Measurements from ENCODE around the gene OR3A2.
"Not testable (repeated sequence)": the region's sequence is repeated elsewhere in the genome, so short reads cannot be mapped to it uniquely, and the experiment has no call there.

Gene OR3A2

DNA sequence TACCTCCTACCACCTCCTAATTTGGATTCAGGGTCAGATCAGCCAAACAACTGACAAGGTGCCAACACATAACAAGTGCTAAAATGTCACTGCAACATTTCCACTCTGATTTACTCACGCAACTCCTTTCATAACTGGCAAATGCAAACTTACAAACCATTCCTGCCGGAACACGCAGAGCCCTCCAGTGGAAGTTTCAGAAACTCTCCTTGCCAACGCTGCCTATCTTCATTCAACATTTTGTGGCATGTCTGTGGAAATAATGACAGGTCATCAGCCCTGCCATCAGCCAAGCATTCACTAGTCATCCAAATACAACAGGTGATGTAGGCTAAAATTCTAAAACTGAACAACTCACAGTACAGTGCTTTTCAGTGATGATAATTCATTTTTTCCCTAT, 50.2 kb downstream of the OR3A2 start:
- DNase-seq (ENCODE audit: insufficient read length, low spot score) (no peak), FAIRE-seq (no peak)
- TF ChIP-seq POLR2A (IDR thresholded peaks at IDR 0.05; ENCODE audit: low read depth, low read length) = no peak

DNA sequence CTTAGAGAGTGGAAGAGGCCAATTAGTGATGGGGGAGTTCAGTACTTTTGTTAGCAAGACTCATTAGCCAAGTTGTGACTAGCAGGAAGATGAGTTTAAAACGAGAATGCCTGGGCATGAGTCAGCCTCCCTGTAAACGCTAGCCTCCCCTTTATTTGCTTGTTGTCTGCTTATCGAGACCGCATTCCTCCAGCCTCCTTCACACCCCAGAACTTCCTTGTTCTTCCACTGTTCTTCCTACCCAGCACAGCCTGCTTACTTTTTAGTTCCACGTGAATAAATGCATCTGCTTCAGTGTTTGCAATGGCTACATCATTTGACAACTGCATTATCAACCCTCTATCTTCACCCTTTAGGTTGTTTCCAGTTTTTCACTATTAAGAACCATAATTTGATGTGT, 67.8 kb downstream of the OR3A2 start:
- no peak for TF ChIP-seq POLR2A (IDR thresholded peaks at IDR 0.05; ENCODE audit: low read depth, low read length)
- no peak for DNase-seq (ENCODE audit: insufficient read length, low spot score)
- no peak for FAIRE-seq

DNA sequence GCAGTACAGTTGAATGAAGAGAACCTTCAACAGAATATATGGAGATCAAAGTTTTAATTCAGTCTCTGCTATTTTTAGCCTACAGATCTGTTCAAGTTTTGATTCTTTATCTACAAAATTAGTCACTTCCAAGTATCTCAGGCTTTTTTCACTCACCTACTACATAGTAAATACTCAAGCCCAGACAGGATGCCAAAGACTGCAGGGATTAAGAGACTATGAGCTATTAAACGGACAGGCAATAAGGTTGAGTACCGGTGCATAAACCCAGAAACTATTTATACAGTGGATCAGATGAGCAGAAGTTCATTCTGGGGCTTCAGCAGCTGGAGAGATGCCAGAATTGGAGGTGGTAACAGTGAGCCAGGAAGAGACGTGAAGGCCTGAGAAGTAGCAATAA, 69.3 kb downstream of the OR3A2 start:
- DNase-seq (ENCODE audit: insufficient read length, low spot score) (no peak), FAIRE-seq (no peak)
- TF ChIP-seq POLR2A (IDR thresholded peaks at IDR 0.05; ENCODE audit: low read depth, low read length) = no peak

DNA sequence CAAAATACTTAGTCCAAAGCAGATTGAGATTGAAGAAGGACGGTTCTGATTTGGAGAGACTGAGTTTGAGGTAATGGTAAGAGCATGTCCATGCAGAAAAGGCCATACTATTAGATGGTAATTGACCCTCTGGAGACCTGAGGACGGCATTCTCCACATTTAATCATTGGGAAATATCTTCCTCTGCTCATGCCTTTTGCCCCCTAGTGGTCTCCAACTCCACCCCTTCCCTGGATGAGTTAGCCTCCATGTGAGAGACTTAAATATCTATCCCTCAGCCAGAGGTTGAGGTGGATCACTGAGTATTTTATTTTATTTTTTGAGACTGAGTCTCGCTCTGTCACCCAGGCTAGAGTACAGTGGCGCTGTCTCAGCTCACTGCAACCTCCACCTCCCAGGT, 77.5 kb downstream of the OR3A2 start:
- FAIRE-seq (no peak), DNase-seq (ENCODE audit: insufficient read length, low spot score) (no peak)
- no peak for TF ChIP-seq POLR2A (IDR thresholded peaks at IDR 0.05; ENCODE audit: low read depth, low read length)

DNA sequence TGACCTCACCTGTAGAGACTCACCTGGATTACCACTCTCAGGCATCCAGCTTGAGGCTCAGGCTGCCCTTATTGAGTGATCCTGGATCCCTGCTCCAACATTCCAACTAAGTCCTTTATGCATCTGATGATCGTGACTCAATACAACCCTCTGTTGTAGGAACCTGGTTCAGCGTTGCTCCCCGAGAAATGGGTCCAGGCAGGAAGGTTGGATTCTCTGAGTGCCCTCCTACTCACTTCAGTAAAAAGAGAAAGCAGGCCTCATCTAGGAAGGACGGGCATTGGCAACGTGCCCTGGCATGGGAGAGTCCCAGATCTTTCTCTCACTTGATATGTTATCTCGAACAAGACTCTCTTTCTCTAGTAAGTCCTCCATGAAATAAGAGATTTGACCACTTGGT, 87.8 kb downstream of the OR3A2 start, which contains the start of gene OR3A1:
TSS of gene OR3A1 (minus strand) at position 101 of the 400 bp plus-strand sequence. CDS start 5,778 bp downstream, outside the sequence.
- FAIRE-seq = no peak
- no peak for TF ChIP-seq POLR2A (IDR thresholded peaks at IDR 0.05; ENCODE audit: low read depth, low read length)
- DNase-seq (ENCODE audit: insufficient read length, low spot score) = no peak

DNA sequence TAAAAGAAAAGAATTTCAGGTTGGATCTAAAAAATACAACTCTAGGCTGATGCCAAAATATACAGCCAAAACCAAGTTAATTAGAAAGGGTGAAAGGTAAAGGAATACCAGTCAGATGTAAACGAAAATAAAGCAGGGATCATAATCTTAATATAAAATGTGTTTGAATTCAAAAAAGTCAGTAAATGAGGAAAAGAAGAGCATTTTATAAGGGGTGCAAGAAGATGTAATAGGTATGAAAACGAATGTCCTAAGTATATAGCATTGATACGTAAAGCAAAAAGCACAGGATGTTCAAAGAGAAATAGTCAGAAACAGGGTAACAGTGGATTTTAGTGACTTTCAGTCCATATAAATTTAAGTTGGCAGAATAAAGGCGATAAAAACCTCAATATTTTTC, 90.5 kb downstream of the OR3A2 start:
- FAIRE-seq = no peak

DNA sequence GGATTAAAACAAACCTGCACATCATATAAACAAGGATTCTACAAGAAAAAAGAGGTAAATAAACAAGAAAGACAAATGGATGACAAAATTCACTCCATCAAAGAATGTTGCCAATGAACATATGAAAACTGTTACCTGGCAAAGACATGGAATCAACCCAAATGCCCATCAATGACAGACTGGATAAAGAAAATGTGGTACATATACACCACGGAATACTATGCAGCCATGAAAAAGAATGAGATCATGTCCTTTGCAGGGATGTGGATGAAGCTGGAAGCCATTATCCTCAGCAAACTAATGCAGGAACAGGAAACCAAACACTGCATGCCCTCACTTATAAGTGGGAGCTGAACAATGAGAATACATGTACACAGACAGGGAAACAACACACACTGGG, 92.6 kb downstream of the OR3A2 start:
- not testable (repeated sequence) for FAIRE-seq; DNase-seq (ENCODE audit: insufficient read length, low spot score)

More for the DNA sequence above, 90.5 kb downstream of the OR3A2 start:
- DNase-seq (ENCODE audit: insufficient read length, low spot score) = no peak
- no peak for TF ChIP-seq POLR2A (IDR thresholded peaks at IDR 0.05; ENCODE audit: low read depth, low read length)

DNA sequence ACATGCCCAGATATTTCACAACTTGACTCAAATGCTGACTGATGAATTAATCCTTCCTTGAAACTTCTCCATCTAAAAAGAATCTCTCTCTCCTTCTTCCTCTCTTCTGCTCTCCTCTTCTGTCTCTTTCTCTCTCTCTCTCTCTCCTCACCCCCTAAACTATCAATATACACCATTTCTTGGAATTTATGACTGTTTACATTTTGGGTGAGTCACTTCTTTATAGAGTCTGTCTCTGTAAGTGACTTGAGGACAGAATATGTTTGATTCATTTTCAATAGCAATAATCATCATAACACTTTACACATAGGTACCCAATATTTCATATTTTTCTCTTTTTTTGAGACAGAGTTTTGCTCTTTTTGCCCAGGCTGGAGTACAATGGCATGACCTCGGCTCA, 103.2 kb downstream of the OR3A2 start:
- FAIRE-seq (no peak), DNase-seq (ENCODE audit: insufficient read length, low spot score) (no peak)
- no peak for TF ChIP-seq POLR2A (IDR thresholded peaks at IDR 0.05; ENCODE audit: low read depth, low read length)

DNA sequence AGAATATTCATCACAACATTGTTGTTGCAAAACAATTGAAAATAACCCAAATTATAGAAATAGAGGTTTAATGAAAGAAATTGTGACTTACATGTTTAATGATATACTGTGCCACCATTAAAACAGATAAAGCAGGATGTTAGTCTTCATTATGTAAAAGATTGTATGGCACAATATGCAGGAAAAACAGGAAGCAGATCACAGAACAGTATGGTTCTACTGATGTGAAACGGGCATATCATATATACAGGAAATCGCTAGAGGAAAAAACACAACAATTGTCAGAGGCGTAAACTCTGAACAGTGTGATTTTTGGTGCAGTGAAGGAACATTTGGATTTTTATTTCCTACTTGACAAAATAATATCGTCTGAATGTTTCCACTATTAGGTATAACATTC, 110.0 kb downstream of the OR3A2 start:
- TF ChIP-seq POLR2A (IDR thresholded peaks at IDR 0.05; ENCODE audit: low read depth, low read length) = no peak
- FAIRE-seq (no peak), DNase-seq (ENCODE audit: insufficient read length, low spot score) (no peak)

DNA sequence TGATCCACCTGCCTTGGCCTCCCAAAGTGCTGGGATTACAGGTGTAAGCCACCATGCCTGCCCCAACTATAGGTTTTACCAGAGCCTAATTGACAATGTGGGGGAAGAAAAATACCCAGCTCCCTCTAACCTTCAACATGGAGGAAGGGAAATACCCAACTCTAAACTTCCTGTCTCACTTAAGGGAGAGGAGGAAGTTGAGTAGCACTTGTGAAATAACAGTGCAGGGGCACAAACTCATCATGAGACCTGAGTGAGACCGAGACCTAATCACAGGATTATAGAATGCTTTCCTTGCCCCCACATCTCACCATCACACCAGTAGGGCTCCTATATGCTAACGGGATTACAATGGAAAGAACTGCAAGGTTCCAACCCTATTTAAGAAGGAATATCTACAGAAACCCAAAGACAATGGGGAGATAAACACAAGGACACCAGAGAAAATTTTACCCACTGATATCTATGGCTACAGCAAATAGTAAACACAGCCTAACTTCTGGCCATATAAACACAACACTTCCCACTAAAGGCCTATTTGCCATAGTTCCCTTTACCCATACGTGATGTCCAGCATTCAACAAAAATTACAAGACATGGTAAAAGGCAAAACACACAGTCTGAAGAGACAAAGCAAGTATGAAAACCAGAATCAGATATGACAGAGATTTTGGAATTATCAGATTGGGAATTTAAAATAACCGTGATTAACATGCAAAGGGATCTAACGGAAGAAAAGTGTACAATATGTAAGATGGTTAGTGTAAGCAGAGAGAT, 114.8 kb downstream of the OR3A2 start:
- no peak for FAIRE-seq
- no peak for DNase-seq (ENCODE audit: insufficient read length, low spot score)
- TF ChIP-seq POLR2A (IDR thresholded peaks at IDR 0.05; ENCODE audit: low read depth, low read length) = no peak

DNA sequence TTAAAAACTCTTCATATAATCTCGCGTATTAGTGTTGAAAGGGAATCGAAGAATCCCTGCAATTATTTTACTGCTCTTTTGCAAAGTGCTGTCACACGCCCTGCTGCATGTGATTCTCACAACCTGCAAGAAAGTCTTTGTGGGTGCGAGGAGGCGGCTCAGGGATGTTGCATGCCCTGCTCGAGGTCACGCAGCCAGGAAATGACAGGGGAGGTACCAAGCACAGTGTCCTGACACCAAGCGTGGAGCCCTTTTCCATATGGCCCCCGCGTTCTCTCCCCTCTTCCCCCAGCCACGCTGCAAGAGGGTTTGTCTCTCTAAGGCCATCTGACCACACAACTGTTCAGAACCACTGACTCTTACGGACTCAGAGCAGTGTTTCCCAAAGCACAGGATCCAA, 125.5 kb downstream of the OR3A2 start:
- no peak for TF ChIP-seq POLR2A (IDR thresholded peaks at IDR 0.05; ENCODE audit: low read depth, low read length)

DNA sequence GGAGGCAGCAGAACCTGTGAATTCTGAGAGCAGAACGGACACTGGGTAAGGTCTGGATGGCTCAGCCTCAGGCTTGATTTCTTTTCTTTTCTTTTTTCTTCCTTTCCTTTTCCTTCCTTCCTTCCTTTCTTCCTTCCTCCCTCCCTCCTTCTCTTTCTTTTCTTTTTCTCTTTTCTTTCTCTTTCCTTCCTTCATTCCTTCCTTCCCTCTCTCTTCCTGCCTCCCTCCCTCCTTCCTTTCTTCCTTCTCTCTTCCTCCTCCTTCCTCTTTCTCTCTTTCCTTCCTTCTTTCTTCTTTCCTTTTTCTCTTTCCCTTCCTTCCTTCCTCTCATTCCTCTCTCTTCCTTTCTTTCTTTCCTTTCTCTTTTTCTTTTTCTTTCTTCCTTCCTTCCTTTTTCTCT, 125.9 kb downstream of the OR3A2 start:
- FAIRE-seq (no peak), DNase-seq (ENCODE audit: insufficient read length, low spot score) (no peak)
- TF ChIP-seq POLR2A (IDR thresholded peaks at IDR 0.05; ENCODE audit: low read depth, low read length) = no peak

More for the DNA sequence above, 125.5 kb downstream of the OR3A2 start:
- DNase-seq (ENCODE audit: insufficient read length, low spot score) (no peak), FAIRE-seq (no peak)

DNA sequence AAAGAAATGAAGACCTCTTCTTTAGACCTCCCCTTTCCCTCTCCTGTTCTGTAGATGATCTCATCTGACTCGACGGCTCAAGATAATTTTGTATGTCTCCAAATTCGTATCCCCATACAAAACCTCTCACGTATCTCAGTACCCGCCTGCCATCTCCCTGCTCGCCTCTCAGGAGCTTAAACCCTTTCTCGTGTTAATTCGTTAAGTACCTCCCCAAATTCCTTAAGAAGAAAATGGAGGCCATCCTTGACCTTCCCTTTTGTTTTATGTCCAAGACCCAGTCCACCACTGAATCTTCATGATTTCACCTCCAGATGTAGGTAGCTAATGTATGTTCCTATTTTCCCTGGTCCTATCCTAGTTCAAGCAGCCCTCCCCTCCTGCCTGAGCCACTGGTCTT, 129.5 kb downstream of the OR3A2 start:
- TF ChIP-seq POLR2A (IDR thresholded peaks at IDR 0.05; ENCODE audit: low read depth, low read length) = no peak
- DNase-seq (ENCODE audit: insufficient read length, low spot score) = no peak
- FAIRE-seq = no peak

DNA sequence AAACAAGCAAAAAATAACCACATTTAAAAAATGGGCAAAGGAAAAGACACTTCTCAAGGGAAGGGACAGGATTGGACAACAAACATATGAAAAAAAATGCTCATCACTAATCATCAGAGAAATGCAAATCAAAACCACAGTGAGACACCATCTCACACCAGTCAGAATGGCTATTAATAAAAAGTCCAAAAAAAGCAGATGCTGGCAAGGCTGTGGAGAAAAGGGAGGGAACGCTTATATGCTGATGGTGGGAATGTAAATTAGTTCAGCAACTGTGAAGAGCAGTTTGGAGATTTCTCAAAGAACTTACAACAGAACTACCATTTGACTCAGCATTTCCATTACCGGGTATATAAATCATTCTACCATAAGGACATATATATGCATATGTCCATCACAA, 137.1 kb downstream of the OR3A2 start:
- FAIRE-seq; DNase-seq (ENCODE audit: insufficient read length, low spot score): not testable (repeated sequence)

DNA sequence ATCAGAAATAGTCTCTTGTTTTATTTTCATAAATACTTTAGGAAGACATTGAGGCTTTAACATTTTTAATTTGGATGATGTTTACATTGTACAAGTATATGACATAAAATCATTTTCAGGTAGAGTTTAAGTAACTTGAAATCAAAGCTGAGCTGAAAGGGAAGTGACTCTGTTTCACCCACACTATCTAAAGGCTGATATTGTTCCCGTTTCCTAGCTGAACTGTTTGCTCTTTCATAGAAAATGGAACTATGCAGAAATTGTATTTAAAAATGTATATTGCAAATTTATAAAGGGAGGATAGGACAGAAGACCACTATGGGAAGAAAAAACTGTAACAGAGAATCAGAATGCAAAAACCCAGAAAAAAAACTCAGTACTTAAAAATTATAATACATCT, 141.3 kb downstream of the OR3A2 start:
- DNase-seq (ENCODE audit: insufficient read length, low spot score); FAIRE-seq: not testable (repeated sequence)

DNA sequence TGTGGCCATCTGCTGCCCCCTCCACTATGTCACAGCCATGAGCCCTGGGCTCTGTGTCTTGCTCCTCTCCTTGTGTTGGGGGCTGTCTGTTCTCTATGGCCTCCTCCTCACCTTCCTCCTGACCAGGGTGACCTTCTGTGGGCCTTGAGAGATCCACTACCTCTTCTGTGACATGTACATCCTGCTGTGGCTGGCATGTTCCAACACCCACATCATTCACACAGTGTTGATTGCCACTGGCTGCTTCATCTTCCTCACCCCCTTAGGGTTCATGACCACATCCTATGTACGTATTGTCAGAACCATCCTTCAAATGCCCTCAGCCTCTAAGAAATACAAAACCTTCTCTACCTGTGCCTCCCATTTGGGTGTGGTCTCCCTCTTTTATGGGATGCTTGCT, 145.1 kb downstream of the OR3A2 start:
- not testable (repeated sequence) for DNase-seq (ENCODE audit: insufficient read length, low spot score); FAIRE-seq

DNA sequence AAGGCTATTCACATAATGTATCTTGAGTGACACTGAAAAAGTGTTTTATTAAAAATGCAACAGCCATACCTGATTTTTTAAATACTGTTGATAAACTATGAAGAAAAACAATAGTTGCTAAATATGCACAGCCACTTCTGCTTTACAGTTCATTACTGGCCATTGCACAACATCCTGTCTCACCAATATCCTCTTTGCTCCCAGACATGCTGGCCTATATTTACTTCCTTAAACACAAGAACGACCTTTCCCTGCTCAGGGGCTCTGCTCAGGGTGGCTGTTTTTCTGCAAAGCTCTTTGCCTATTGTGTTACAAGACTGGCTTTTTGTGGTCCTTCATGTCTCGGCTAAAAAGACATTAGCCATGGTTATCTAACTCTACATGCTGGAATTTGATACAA, 147.4 kb downstream of the OR3A2 start:
- not testable (repeated sequence) for FAIRE-seq; DNase-seq (ENCODE audit: insufficient read length, low spot score)

DNA sequence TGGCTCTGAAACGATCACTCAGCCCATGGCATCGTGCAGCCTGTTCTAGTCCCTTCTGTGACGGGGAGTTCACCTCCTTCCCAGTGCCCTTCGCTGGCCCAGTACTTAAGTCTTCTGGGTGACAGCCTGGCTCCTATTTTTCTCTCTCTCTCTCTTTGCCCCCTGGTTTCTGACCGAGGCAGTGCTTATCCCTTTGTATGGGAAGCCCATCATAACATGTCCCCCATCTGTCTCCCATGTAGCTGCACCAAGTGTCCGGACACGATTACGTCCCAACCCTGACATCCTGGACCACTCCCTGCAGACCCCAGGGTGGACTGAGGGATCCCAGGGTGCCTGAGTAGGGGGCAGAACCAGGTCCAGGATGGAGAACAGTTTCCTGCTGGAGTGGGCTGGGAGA, 153.8 kb downstream of the OR3A2 start:
- FAIRE-seq; DNase-seq (ENCODE audit: insufficient read length, low spot score): not testable (repeated sequence)
